ENCODE measurements around the gene PIM1. TPM values are rescaled to one million over a fixed set of nuclear protein-coding genes. Genes with fewer than 3 reads are reported as not detected.

Gene PIM1
- total and polyA plus RNA-seq, 9 of the 15 experiments (the other 6 are each of a cell fraction or from before 2014, with no cell fraction given), result 19.0 to 789 (median 212) TPM

DNA sequence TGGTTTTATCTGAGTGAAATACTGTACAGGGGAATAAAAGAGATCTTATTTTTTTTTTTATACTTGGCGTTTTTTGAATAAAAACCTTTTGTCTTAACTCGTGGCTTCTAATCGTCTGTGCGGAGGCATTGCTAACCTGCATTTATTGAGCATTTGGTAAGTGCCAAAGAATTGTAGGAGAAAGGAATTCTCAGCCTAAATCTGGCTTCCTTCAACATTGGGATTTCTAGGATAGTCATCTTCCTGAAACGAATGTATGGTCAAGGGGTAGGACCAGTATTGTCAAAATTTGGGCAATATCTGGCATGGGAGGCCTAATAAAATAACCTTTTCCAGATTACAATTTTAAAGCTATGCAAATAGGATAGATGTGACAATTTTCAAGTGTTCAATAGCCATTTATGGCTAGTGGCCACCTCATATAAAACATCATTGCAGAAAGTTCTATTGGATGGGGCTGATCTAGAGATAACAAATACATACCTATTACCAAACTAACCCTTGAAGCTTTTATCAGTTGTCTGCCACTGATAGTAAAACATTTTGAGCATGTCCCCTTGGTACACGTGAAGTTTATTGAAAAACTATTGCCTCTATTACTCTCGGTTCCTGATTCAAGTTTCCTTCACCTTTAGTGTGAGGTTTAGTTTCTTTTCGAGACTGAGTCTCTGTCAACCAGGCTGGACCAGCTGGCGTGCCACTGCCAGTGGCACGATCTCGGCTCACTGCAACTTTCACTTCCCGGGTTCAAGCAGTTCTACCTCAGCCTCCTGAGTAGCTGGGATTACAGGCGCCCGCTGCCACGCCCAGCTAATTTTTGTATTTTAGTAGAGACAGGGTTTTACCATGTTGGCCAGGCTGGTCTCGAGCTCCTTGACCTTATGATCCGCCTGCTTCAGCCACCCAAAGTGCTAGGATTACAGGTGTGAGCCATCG lies 5.6 kb downstream of the PIM1 start (continued):
- TF ChIP-seq, protein P1, sequence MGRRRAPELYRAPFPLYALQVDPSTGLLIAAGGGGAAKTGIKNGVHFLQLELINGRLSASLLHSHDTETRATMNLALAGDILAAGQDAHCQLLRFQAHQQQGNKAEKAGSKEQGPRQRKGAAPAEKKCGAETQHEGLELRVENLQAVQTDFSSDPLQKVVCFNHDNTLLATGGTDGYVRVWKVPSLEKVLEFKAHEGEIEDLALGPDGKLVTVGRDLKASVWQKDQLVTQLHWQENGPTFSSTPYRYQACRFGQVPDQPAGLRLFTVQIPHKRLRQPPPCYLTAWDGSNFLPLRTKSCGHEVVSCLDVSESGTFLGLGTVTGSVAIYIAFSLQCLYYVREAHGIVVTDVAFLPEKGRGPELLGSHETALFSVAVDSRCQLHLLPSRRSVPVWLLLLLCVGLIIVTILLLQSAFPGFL (CRISPR knock-in tag; IDR thresholded peaks at IDR 0.05), result no peak
- peak; percentile 53; the same call in 1 of the 2 replicates for TF ChIP-seq RUNX1 (IDR thresholded peaks at IDR 0.05; ENCODE audit: low read depth)
- TF ChIP-seq, protein P2, sequence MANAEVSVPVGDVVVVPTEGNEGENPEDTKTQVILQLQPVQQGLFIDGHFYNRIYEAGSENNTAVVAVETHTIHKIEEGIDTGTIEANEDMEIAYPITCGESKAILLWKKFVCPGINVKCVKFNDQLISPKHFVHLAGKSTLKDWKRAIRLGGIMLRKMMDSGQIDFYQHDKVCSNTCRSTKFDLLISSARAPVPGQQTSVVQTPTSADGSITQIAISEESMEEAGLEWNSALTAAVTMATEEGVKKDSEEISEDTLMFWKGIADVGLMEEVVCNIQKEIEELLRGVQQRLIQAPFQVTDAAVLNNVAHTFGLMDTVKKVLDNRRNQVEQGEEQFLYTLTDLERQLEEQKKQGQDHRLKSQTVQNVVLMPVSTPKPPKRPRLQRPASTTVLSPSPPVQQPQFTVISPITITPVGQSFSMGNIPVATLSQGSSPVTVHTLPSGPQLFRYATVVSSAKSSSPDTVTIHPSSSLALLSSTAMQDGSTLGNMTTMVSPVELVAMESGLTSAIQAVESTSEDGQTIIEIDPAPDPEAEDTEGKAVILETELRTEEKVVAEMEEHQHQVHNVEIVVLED (CRISPR knock-in tag; IDR thresholded peaks at IDR 0.05), result peak; percentile 2; the same call in 1 of the 2 replicates
- TF ChIP-seq GATA2 (CRISPR knock-in tag; IDR thresholded peaks at IDR 0.05), result peak; percentile 61
- no peak for TF ChIP-seq HNRNPLL (IDR thresholded peaks at IDR 0.05; ENCODE audit: low read depth, low read length, poor library complexity, severe bottlenecking)
- TF ChIP-seq RFX1 (IDR thresholded peaks at IDR 0.05), result no peak
- TF ChIP-seq ZNF707 (CRISPR knock-in tag; conservative IDR thresholded peaks at IDR 0.05), result no peak; the same call in 1 of the 2 replicates
- no peak for TF ChIP-seq NFIX (CRISPR knock-in tag; IDR thresholded peaks at IDR 0.05; ENCODE audit: low read depth)
- TF ChIP-seq, protein P3, sequence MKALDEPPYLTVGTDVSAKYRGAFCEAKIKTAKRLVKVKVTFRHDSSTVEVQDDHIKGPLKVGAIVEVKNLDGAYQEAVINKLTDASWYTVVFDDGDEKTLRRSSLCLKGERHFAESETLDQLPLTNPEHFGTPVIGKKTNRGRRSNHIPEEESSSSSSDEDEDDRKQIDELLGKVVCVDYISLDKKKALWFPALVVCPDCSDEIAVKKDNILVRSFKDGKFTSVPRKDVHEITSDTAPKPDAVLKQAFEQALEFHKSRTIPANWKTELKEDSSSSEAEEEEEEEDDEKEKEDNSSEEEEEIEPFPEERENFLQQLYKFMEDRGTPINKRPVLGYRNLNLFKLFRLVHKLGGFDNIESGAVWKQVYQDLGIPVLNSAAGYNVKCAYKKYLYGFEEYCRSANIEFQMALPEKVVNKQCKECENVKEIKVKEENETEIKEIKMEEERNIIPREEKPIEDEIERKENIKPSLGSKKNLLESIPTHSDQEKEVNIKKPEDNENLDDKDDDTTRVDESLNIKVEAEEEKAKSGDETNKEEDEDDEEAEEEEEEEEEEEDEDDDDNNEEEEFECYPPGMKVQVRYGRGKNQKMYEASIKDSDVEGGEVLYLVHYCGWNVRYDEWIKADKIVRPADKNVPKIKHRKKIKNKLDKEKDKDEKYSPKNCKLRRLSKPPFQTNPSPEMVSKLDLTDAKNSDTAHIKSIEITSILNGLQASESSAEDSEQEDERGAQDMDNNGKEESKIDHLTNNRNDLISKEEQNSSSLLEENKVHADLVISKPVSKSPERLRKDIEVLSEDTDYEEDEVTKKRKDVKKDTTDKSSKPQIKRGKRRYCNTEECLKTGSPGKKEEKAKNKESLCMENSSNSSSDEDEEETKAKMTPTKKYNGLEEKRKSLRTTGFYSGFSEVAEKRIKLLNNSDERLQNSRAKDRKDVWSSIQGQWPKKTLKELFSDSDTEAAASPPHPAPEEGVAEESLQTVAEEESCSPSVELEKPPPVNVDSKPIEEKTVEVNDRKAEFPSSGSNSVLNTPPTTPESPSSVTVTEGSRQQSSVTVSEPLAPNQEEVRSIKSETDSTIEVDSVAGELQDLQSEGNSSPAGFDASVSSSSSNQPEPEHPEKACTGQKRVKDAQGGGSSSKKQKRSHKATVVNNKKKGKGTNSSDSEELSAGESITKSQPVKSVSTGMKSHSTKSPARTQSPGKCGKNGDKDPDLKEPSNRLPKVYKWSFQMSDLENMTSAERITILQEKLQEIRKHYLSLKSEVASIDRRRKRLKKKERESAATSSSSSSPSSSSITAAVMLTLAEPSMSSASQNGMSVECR (CRISPR knock-in tag; IDR thresholded peaks at IDR 0.05), result no peak
- TF ChIP-seq TCF7 (IDR thresholded peaks at IDR 0.05; ENCODE audit: borderline replicate concordance), result no peak; the same call in 1 of the 2 replicates
- TF ChIP-seq NCOA6 (IDR thresholded peaks at IDR 0.05), result no peak
- peak; percentile 80 for TF ChIP-seq ZNF41 (CRISPR knock-in tag; conservative IDR thresholded peaks at IDR 0.05)
- TF ChIP-seq SRF (CRISPR knock-in tag; IDR thresholded peaks at IDR 0.05), result peak in 1 of 2 experiments; percentile 87; a peak in 3 of 4 replicates
- TF ChIP-seq POLR2AphosphoS5 (IDR thresholded peaks at IDR 0.05; ENCODE audit: control insufficient read depth, insufficient read depth, low read depth, low read length), result peak; percentile 58; the same call in 1 of the 2 replicates
- TF ChIP-seq, protein P4, sequence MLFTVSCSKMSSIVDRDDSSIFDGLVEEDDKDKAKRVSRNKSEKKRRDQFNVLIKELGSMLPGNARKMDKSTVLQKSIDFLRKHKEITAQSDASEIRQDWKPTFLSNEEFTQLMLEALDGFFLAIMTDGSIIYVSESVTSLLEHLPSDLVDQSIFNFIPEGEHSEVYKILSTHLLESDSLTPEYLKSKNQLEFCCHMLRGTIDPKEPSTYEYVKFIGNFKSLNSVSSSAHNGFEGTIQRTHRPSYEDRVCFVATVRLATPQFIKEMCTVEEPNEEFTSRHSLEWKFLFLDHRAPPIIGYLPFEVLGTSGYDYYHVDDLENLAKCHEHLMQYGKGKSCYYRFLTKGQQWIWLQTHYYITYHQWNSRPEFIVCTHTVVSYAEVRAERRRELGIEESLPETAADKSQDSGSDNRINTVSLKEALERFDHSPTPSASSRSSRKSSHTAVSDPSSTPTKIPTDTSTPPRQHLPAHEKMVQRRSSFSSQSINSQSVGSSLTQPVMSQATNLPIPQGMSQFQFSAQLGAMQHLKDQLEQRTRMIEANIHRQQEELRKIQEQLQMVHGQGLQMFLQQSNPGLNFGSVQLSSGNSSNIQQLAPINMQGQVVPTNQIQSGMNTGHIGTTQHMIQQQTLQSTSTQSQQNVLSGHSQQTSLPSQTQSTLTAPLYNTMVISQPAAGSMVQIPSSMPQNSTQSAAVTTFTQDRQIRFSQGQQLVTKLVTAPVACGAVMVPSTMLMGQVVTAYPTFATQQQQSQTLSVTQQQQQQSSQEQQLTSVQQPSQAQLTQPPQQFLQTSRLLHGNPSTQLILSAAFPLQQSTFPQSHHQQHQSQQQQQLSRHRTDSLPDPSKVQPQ (CRISPR knock-in tag; IDR thresholded peaks at IDR 0.05; ENCODE audit: borderline replicate concordance), result no peak; the same call in 1 of the 2 replicates
- 0 out of 2 replicates have a peak, but pooled peaks have one; percentile 10 for TF ChIP-seq ZNF778 (CRISPR knock-in tag; IDR thresholded peaks at IDR 0.05)
